ENCODE data around the gene LPCAT4.

Gene LPCAT4

GRCh38 chr15:34336231-34336990 lies 30.6 kb downstream of the LPCAT4 start:
- DNase-seq: peak; percentile 18

- DNase-seq: peak; percentile 16
Observed at GRCh38 chr15:34335176-34336032, 31.6 kb downstream of the LPCAT4 start.

GRCh38 chr15:34334672-34335071 lies 32.3 kb downstream of the LPCAT4 start:
- no peak for DNase-seq

GRCh38 chr15:34332553-34333120 lies 34.4 kb downstream of the LPCAT4 start:
- DNase-seq: no peak

GRCh38 chr15:34331809-34332208 lies 35.2 kb downstream of the LPCAT4 start:
- no peak for DNase-seq

- DNase-seq: no peak
Observed at GRCh38 chr15:34330279-34330678, 36.7 kb downstream of the LPCAT4 start.

- no peak for DNase-seq
Observed at GRCh38 chr15:34329006-34329405, 38.0 kb downstream of the LPCAT4 start.

GRCh38 chr15:34327906-34328305 lies 39.1 kb downstream of the LPCAT4 start:
- no peak for DNase-seq

GRCh38 chr15:34325368-34325767 lies 41.6 kb downstream of the LPCAT4 start:
- no peak for DNase-seq

GRCh38 chr15:34324933-34325332 lies 42.1 kb downstream of the LPCAT4 start:
- no peak for DNase-seq

GRCh38 chr15:34323217-34323616 lies 43.8 kb downstream of the LPCAT4 start:
- no peak for DNase-seq

GRCh38 chr15:34318277-34319079 lies 48.5 kb downstream of the LPCAT4 start:
- peak; percentile 42 for DNase-seq

GRCh38 chr15:34314491-34315490 lies 52.2 kb downstream of the LPCAT4 start:
- no peak for DNase-seq

- no peak for DNase-seq
Observed at GRCh38 chr15:34311563-34311962, 55.4 kb downstream of the LPCAT4 start.
